ENCODE measurements around the gene C16orf92.

GRCh38 chr16:29992344-29992967 lies 30.5 kb upstream of the C16orf92 start:
- TF ChIP-seq CTCF (IDR thresholded peaks at IDR 0.05; ENCODE audit: poor library complexity, severe bottlenecking) (no peak), POLR2AphosphoS5 (IDR thresholded peaks at IDR 0.05) (no peak), SMC3 (conservative IDR thresholded peaks at IDR 0.05; ENCODE audit: poor library complexity) (no peak), EZH2 (IDR thresholded peaks at IDR 0.05; ENCODE audit: borderline replicate concordance, insufficient read depth, low read length, poor library complexity, severe bottlenecking) (no peak), MXI1 (conservative IDR thresholded peaks at IDR 0.05; ENCODE audit: poor library complexity, severe bottlenecking) (no peak)
